IMR-90 (cell line): ENCODE results near the gene SMIM21. TPM values are rescaled to one million over a fixed set of nuclear protein-coding genes. Genes with fewer than 3 reads are reported as not detected.

Experiments
- ATAC-seq: fragments of 200-7000 bp; cut with Tn5 transposase; 2 replicates; pipeline ENCODE4 v1.9.1; 2020; ENCODE audit warnings: low read depth, mild to moderate bottlenecking, moderate library complexity
- BruUV-seq: library from RNA; stranded (reverse); fragments of 400-500 nt; replicated peaks from 2 replicates; lab custom pipeline; 2021; lab: Mats Ljungman, UMichigan
- CTCF ChIA-PET: fragments of 300-600 bp; formaldehyde crosslinking; extraction: SDS; loops from one replicate; lab custom pipeline; 2021; ENCODE audit warnings: antibody characterized with exemption; lab: Yijun Ruan, JAX
- POLR2A ChIA-PET: fragments of 300-600 bp; sonication (Branson Sonifier 250); formaldehyde crosslinking; loops from one replicate; lab custom pipeline; 2022; ENCODE audit warnings: antibody characterized with exemption; ENCODE audit not compliant: unreplicated experiment; lab: Charles Lee
- DNase-seq: peaks from one replicate; pipeline ENCODE4 v3.0.0; 2013
- H2AFZ ChIP-seq: replicated peaks from 2 replicates; pipeline ENCODE3; 2013; ENCODE audit warnings: low read length, mild to moderate bottlenecking; ENCODE audit not compliant: poor library complexity
- H2AK5ac ChIP-seq: 2 replicates; pipeline ENCODE4 v1.6.1; 2013; ENCODE audit warnings: low read depth, low read length, inconsistent platforms
- H2AK9ac ChIP-seq: replicated peaks from 2 replicates; pipeline ENCODE3; 2013; ENCODE audit warnings: mild to moderate bottlenecking, low read depth, low read length, moderate library complexity; ENCODE audit not compliant: poor library complexity
- H2BK120ac ChIP-seq: 2 replicates; pipeline ENCODE4 v1.6.1; 2013; ENCODE audit warnings: low read depth, low read length, inconsistent platforms
- H2BK15ac ChIP-seq: 3 replicates; pipeline ENCODE4 v1.6.1; 2013; ENCODE audit warnings: low read depth, low read length, inconsistent platforms
- H2BK20ac ChIP-seq: 2 replicates; pipeline ENCODE4 v1.6.1; 2013; ENCODE audit warnings: low read depth, mild to moderate bottlenecking, inconsistent platforms, low read length, moderate library complexity
- H2BK5ac ChIP-seq: 2 replicates; pipeline ENCODE4 v1.6.1; 2013; ENCODE audit warnings: mild to moderate bottlenecking, low read depth, low read length, inconsistent platforms; ENCODE audit not compliant: poor library complexity, severe bottlenecking
- H3K14ac ChIP-seq: replicated peaks from 2 replicates; pipeline ENCODE4 v1.6.1; 2013; ENCODE audit warnings: low read depth, low read length, inconsistent platforms
- H3K18ac ChIP-seq: 2 replicates; pipeline ENCODE4 v1.6.1; 2013; ENCODE audit warnings: low read depth, low read length, control low read depth
- H3K23ac ChIP-seq: 2 replicates; pipeline ENCODE4 v1.6.1; 2013; ENCODE audit warnings: low read depth, low read length, inconsistent platforms
- H3K27ac ChIP-seq: 2 replicates; pipeline ENCODE4 v1.5.1; 2013; ENCODE audit warnings: mild to moderate bottlenecking, control low read depth, low read length; ENCODE audit not compliant: insufficient read depth
- H3K27me3 ChIP-seq: 2 replicates; pipeline ENCODE4 v1.6.1; 2013; ENCODE audit warnings: low read length; ENCODE audit not compliant: control insufficient read depth, insufficient read depth
- H3K36me3 ChIP-seq: 2 replicates; pipeline ENCODE4 v1.6.1; 2013; ENCODE audit warnings: low read length, mixed read lengths; ENCODE audit not compliant: control insufficient read depth, insufficient read depth
- H3K4ac ChIP-seq: 2 replicates; pipeline ENCODE4 v1.6.1; 2013; ENCODE audit warnings: low read depth, low read length, inconsistent platforms
- H3K4me1 ChIP-seq: 2 replicates; pipeline ENCODE4 v1.6.1; 2013; ENCODE audit warnings: low read length, mixed read lengths; ENCODE audit not compliant: control insufficient read depth, insufficient read depth
- H3K4me2 ChIP-seq: 2 replicates; pipeline ENCODE4 v1.6.1; 2013; ENCODE audit warnings: low read depth, mild to moderate bottlenecking, control low read depth, low read length, moderate library complexity
- H3K4me3 ChIP-seq: 2 replicates; pipeline ENCODE4 v1.5.1; 2013; ENCODE audit warnings: low read depth, mild to moderate bottlenecking, control low read depth, low read length, moderate library complexity; ENCODE audit not compliant: insufficient read depth
- H3K56ac ChIP-seq: 2 replicates; pipeline ENCODE4 v1.6.1; 2013; ENCODE audit warnings: low read length, inconsistent platforms; ENCODE audit not compliant: insufficient read depth; ENCODE audit errors: extremely low read depth
- H3K79me1 ChIP-seq, 2 experiments: 2 replicates each; pipeline ENCODE4 v1.6.1; 2013; ENCODE audit warnings: low read length in 2 of 2, inconsistent platforms in 1 of 2, low read depth in 1 of 2
- H3K9ac ChIP-seq: 2 replicates; pipeline ENCODE4 v1.6.1; 2013; ENCODE audit warnings: low read depth, low read length, control low read depth
- H3K9me1 ChIP-seq: 2 replicates; pipeline ENCODE4 v1.6.1; 2013; ENCODE audit warnings: low read length, inconsistent platforms; ENCODE audit not compliant: insufficient read depth
- H3K9me3 ChIP-seq: 2 replicates; pipeline ENCODE4 v1.6.1; 2013; ENCODE audit warnings: low read length; ENCODE audit not compliant: control insufficient read depth, insufficient read depth
- H4K20me1 ChIP-seq: 2 replicates; pipeline ENCODE4 v1.6.1; 2013; ENCODE audit warnings: low read length, inconsistent platforms; ENCODE audit not compliant: insufficient read depth
- H4K5ac ChIP-seq: 2 replicates; pipeline ENCODE4 v1.6.1; 2013; ENCODE audit warnings: mild to moderate bottlenecking, low read depth, low read length, control low read depth
- H4K8ac ChIP-seq, 2 experiments: 2 replicates each; pipeline ENCODE4 v1.6.1; 2013; ENCODE audit warnings: low read depth in 2 of 2, low read length in 2 of 2, control low read depth in 1 of 2, inconsistent platforms in 1 of 2
- H4K91ac ChIP-seq: 2 replicates; pipeline ENCODE4 v1.6.1; 2013; ENCODE audit warnings: low read depth, low read length, inconsistent platforms; ENCODE audit not compliant: insufficient read depth
- BHLHE40 ChIP-seq: fragments of 150-350 bp; IDR thresholded peaks from 2 replicates; pipeline ENCODE4 v1.6.1; 2016; ENCODE audit warnings: mild to moderate bottlenecking, low read depth, low read length
- CEBPB ChIP-seq: IDR thresholded peaks from 2 replicates; pipeline ENCODE4 v1.6.1; 2012; ENCODE audit warnings: low read depth, low read length, improper control_type of control experiment
- CHD1 ChIP-seq: IDR thresholded peaks from 2 replicates; pipeline ENCODE4 v1.6.1; 2012; ENCODE audit warnings: low read depth, low read length, improper control_type of control experiment
- CTCF ChIP-seq: conservative IDR thresholded peaks from 2 replicates; pipeline ENCODE4 v1.5.1; 2012; ENCODE audit warnings: mild to moderate bottlenecking, low read depth, low read length, improper control_type of control experiment
- FOS ChIP-seq: fragments of 150-350 bp; IDR thresholded peaks from 2 replicates; pipeline ENCODE4 v1.6.1; 2016; ENCODE audit warnings: low read depth, low read length
- MAFK ChIP-seq: IDR thresholded peaks from 2 replicates; pipeline ENCODE4 v1.6.1; 2012; ENCODE audit warnings: low read depth, low read length, improper control_type of control experiment
- MAZ ChIP-seq: IDR thresholded peaks from 2 replicates; pipeline ENCODE4 v1.6.1; 2012; ENCODE audit warnings: low read depth, mild to moderate bottlenecking, low read length, improper control_type of control experiment, moderate library complexity, borderline replicate concordance
- MXI1 ChIP-seq: IDR thresholded peaks from 2 replicates; pipeline ENCODE4 v1.6.1; 2012; ENCODE audit warnings: low read depth, mild to moderate bottlenecking, low read length, moderate library complexity, borderline replicate concordance
- NFE2L2 ChIP-seq: fragments of 150-350 bp; IDR thresholded peaks from 2 replicates; pipeline ENCODE4 v1.6.1; 2016; ENCODE audit warnings: low read depth, mild to moderate bottlenecking, low read length
- POLR2A ChIP-seq: IDR thresholded peaks from 2 replicates; pipeline ENCODE4 v1.6.1; 2012; ENCODE audit warnings: mild to moderate bottlenecking, low read depth, low read length
- RAD21 ChIP-seq: IDR thresholded peaks from 2 replicates; pipeline ENCODE4 v1.6.1; 2012; ENCODE audit warnings: low read length, improper control_type of control experiment
- RCOR1 ChIP-seq: IDR thresholded peaks from 2 replicates; pipeline ENCODE4 v1.6.1; 2012; ENCODE audit warnings: mild to moderate bottlenecking, low read length, improper control_type of control experiment; ENCODE audit not compliant: insufficient replicate concordance
- RFX5 ChIP-seq: IDR thresholded peaks from 2 replicates; pipeline ENCODE4 v1.8.0; 2012; ENCODE audit warnings: low read depth, mild to moderate bottlenecking, low read length, moderate library complexity
- SMC3 ChIP-seq: fragments of 150-350 bp; IDR thresholded peaks from 2 replicates; pipeline ENCODE4 v1.6.1; 2016; ENCODE audit warnings: low read depth, mild to moderate bottlenecking, antibody characterized with exemption, low read length, moderate library complexity
- WGBS, 2 experiments: methylation state at CpG; one replicate each; pipeline versions ENCODE4 v1.1.5 to v1.1.7; 2013; ENCODE audit warnings: missing lambda C conversion rate in 2 of 2; ENCODE audit not compliant: insufficient read length in 1 of 2; ENCODE audit errors: extremely low coverage in 2 of 2; 5-methylcytosine and 5-hydroxymethylcytosine counted together
- dilution Hi-C: fragments of 300-500 bp; cut with HindIII; formaldehyde crosslinking; loops from one replicate; pipeline ENCODE4 v1.14.3; 2018; ENCODE audit warnings: low sequenced_read_pairs; ENCODE audit not compliant: unreplicated experiment
- in situ Hi-C: fragments of 300-500 bp; cut with MboI; formaldehyde crosslinking; loops from 3 replicates; pipeline ENCODE4 v1.14.3; 2019; ENCODE audit warnings: low sequenced_read_pairs, inconsistent platforms, mixed read lengths
- intact Hi-C: fragments of 100-400 bp; cut with micrococcal nuclease; formaldehyde crosslinking; loops from 2 replicates; pipeline ENCODE4 v1.10.0; 2022
- polyA plus RNA-seq, 3 experiments: library from polyadenylated mRNA; depleted of rRNA; stranded (reverse); fragments of >200 nt; gene quantifications; 2 replicates each; pipeline ENCODE4 v1.2.3, GENCODE V29; 2012; ENCODE audit warnings: low replicate concordance in 1 of 3
- total RNA-seq: library from RNA; depleted of rRNA; stranded (reverse); fragments of >200 nt; gene quantifications from 2 replicates; pipeline ENCODE4 v1.2.3, GENCODE V29; 2012
- TF ChIP-seq, protein P1 (sequence below): fragments of 150-350 bp; IDR thresholded peaks from 2 replicates; pipeline ENCODE4 v1.6.1; 2016; ENCODE audit warnings: low read depth, mild to moderate bottlenecking, low read length, moderate library complexity, borderline replicate concordance
- TF ChIP-seq, protein P2 (sequence below): fragments of 150-350 bp; IDR thresholded peaks from 2 replicates; pipeline ENCODE4 v1.6.1; 2017; ENCODE audit warnings: mild to moderate bottlenecking, antibody characterized with exemption, low read length, low read depth

Gene SMIM21
- total and polyA plus RNA-seq, 2 of the 4 experiments (the other 2 are of a cell fraction): not detected

DNA sequence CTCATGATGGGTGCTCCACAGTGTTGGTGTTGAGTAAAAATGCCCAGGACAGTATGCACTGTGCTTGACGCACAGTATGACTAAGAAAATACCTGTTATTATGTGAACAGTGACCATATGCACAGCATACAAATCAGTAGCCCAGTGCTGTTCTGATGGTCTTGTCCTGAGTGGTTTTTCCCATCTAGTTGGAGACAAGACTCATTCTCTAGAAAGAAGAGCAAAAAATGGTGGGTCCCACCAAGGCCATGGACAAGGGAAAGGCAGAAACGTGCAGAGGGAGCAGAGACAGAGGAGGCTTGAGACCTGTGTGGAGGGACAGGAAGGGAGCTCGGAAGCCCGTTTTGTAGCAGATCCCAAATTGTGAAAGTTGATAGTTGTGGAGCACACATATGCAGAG, 987 bp upstream of the SMIM21 start:
- no TSS peak for BruUV-seq
- no peak overlapping the region for H2BK20ac ChIP-seq
- dilution Hi-C loops (no loop called here), intact Hi-C loops (no loop called here), in situ Hi-C loops (no loop called here)
- H4K8ac ChIP-seq: no peak overlapping the region
- TF ChIP-seq RFX5 (no peak), CEBPB (no peak), RCOR1 (no peak), FOS (no peak), MAFK (no peak), RAD21 (no peak), CHD1 (no peak), CTCF (no peak), BHLHE40 (no peak), SMC3 (no peak), POLR2A (no peak), NFE2L2 (no peak), MAZ (no peak), MXI1 (no peak)
- TF ChIP-seq, protein P1, sequence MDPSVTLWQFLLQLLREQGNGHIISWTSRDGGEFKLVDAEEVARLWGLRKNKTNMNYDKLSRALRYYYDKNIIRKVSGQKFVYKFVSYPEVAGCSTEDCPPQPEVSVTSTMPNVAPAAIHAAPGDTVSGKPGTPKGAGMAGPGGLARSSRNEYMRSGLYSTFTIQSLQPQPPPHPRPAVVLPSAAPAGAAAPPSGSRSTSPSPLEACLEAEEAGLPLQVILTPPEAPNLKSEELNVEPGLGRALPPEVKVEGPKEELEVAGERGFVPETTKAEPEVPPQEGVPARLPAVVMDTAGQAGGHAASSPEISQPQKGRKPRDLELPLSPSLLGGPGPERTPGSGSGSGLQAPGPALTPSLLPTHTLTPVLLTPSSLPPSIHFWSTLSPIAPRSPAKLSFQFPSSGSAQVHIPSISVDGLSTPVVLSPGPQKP: no peak
- TF ChIP-seq, protein P2, sequence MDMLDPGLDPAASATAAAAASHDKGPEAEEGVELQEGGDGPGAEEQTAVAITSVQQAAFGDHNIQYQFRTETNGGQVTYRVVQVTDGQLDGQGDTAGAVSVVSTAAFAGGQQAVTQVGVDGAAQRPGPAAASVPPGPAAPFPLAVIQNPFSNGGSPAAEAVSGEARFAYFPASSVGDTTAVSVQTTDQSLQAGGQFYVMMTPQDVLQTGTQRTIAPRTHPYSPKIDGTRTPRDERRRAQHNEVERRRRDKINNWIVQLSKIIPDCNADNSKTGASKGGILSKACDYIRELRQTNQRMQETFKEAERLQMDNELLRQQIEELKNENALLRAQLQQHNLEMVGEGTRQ: no peak
- no peak overlapping the region for H2BK5ac ChIP-seq
- H2AFZ ChIP-seq: no peak overlapping the region
- no peak overlapping the region for H2AK9ac ChIP-seq
- H3K4ac ChIP-seq: no peak overlapping the region
- H4K5ac ChIP-seq: no peak overlapping the region
- no peak overlapping the region for H3K23ac ChIP-seq
- H3K9ac ChIP-seq: no peak overlapping the region
- no peaks in the 10 kb centered on the region for H4K20me1 ChIP-seq
- no peak overlapping the region for H3K27ac ChIP-seq
- H3K4me2 ChIP-seq: no peak overlapping the region
- H3K4me1 ChIP-seq: no peaks in the 10 kb centered on the region
- no peak for DNase-seq
- no peaks in the 10 kb centered on the region for H3K9me3 ChIP-seq
- no peak overlapping the region for H2AK5ac ChIP-seq
- H3K79me1 ChIP-seq: no peaks in the 10 kb centered on the region
- H3K27me3 ChIP-seq: peaks cover 6% of the 10 kb centered on the region
- no peak overlapping the region for H4K91ac ChIP-seq
- H3K9me1 ChIP-seq: no peaks in the 10 kb centered on the region; the same call in 1 of the 2 replicates
- H3K56ac ChIP-seq: no peak overlapping the region
- H3K14ac ChIP-seq: no peak overlapping the region
- WGBS, 2 experiments: 67% methylated on average over 1 of the region's 4 CpGs; no CpG with 5 or more reads in 1 of the 2 experiments
- ChIA-PET POLR2A (no interaction called here), CTCF (interaction anchor here (0.6 kb wide), 1 partner anchor 973 kb away, joined by 3 read pairs; no protein-coding TSS in a partner anchor)
- H3K4me3 ChIP-seq: no peak overlapping the region
- H2BK120ac ChIP-seq: no peak overlapping the region
- no peak overlapping the region for H2BK15ac ChIP-seq
- no peak overlapping the region for H3K18ac ChIP-seq
- no peak for ATAC-seq
- no peaks in the 10 kb centered on the region for H3K36me3 ChIP-seq
